Upper lobe of left lung (tissue), 4 donors: ENCODE results near the gene RBMS1.

ENCODE experiments used
- EP300 ChIP-seq, 4 donors: sonication (generic); formaldehyde crosslinking; IDR thresholded peaks; one replicate each; pipeline ENCODE4 v1.5.1; 2017; ENCODE audit warnings: antibody characterized with exemption in 4 of 4, control low read depth in 2 of 4
- POLR2AphosphoS5 ChIP-seq, 2 donors: sonication (generic); formaldehyde crosslinking; IDR thresholded peaks; one replicate each; pipeline ENCODE4 v1.5.1; 2017; ENCODE audit warnings: antibody characterized with exemption in 2 of 2
- TF ChIP-seq, protein P1 (sequence below), 6 experiments: fragments of 450-650 bp in 4 of 6; fragments of 200-600 bp in 2 of 6; sonication (generic) in 2 of 6; IDR thresholded peaks; one replicate each; pipeline ENCODE4 v1.5.1; 2016 to 2019; ENCODE audit warnings: antibody characterized with exemption in 6 of 6

- no peak for TF ChIP-seq EP300 (IDR thresholded peaks at IDR 0.05)
- no peak for TF ChIP-seq POLR2AphosphoS5 (IDR thresholded peaks at IDR 0.05)
- TF ChIP-seq, protein P1, sequence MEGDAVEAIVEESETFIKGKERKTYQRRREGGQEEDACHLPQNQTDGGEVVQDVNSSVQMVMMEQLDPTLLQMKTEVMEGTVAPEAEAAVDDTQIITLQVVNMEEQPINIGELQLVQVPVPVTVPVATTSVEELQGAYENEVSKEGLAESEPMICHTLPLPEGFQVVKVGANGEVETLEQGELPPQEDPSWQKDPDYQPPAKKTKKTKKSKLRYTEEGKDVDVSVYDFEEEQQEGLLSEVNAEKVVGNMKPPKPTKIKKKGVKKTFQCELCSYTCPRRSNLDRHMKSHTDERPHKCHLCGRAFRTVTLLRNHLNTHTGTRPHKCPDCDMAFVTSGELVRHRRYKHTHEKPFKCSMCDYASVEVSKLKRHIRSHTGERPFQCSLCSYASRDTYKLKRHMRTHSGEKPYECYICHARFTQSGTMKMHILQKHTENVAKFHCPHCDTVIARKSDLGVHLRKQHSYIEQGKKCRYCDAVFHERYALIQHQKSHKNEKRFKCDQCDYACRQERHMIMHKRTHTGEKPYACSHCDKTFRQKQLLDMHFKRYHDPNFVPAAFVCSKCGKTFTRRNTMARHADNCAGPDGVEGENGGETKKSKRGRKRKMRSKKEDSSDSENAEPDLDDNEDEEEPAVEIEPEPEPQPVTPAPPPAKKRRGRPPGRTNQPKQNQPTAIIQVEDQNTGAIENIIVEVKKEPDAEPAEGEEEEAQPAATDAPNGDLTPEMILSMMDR (IDR thresholded peaks at IDR 0.05): no peak
These were observed 28.2 kb downstream of the RBMS1 start for GRCh38 chr2:160465406-160465805.
